Measurements from ENCODE around the gene PSMD14. TPM values are rescaled to one million over a fixed set of nuclear protein-coding genes. Genes with fewer than 3 reads are reported as not detected.

Gene PSMD14
- total RNA-seq, 1 experiment from 2014 or later: 83.7 TPM

DNA sequence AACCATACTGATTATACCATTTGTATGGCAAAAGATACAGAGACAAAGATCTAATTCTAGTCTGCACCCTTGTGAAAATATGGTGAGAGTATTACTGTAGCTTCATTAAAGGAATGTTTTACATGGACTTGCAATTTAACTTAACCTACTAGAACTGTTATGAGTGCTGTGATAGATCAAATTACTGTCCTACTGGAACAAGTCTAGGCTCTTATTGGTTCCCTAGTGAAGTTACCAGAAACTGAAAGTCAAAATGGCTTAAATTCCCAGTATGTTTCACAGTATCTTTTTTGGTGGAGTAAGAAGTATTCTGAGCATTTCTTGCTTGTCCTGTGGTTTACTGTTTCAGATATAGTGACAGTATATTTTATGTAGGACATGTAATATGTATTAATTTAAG, 104.1 kb downstream of the PSMD14 start:
- H3K9ac ChIP-seq (ENCODE audit: extremely low read depth, insufficient read length, low read length): no peak overlapping the region
- H2BK20ac ChIP-seq (ENCODE audit: low read depth, low read length, poor library complexity, severe bottlenecking): no peak overlapping the region
- no peaks in the 10 kb centered on the region for H3K79me1 ChIP-seq (ENCODE audit: insufficient read depth, low read depth, low read length, poor library complexity, severe bottlenecking)
- H3K9me3 ChIP-seq (ENCODE audit: control insufficient read depth, low read depth, low read length): no peaks in the 10 kb centered on the region
- peaks cover 5% of the 10 kb centered on the region; the same call in 1 of the 2 replicates for H3K4me1 ChIP-seq (ENCODE audit: insufficient read depth, low read length)
- H4K8ac ChIP-seq (replicated peaks; ENCODE audit: insufficient read length, low read depth, low read length): no peak overlapping the region
- no peak overlapping the region for H3K56ac ChIP-seq (ENCODE audit: insufficient read length, low read depth, low read length)
- H3K27me3 ChIP-seq (ENCODE audit: insufficient read depth, low read length): peaks cover 31% of the 10 kb centered on the region
- H2BK5ac ChIP-seq (ENCODE audit: insufficient read length, low read length): no peak overlapping the region
- no peak overlapping the region for H3K4ac ChIP-seq (ENCODE audit: low read depth, low read length)
- H3K4me2 ChIP-seq (ENCODE audit: insufficient read depth, insufficient read length, low read length): no peak overlapping the region
- no peak overlapping the region for H3K4me3 Mint-ChIP-seq
- H3K14ac ChIP-seq (ENCODE audit: insufficient read depth, low read length): no peak overlapping the region
- H3K27me3 Mint-ChIP-seq (ENCODE audit: low read depth): peaks cover 55% of the 10 kb centered on the region
- H3K9me3 Mint-ChIP-seq: peaks cover 0 to 4% of the 10 kb centered on the region in 2 experiments; a peak in 2 of 5 replicates
- H4K5ac ChIP-seq (ENCODE audit: insufficient read length, low read depth, low read length): no peak overlapping the region
- H4K91ac ChIP-seq (ENCODE audit: insufficient read length, low read depth, low read length): no peak overlapping the region
- H3K23me2 ChIP-seq (ENCODE audit: insufficient read length, low read depth, low read length, poor library complexity, severe bottlenecking): peaks cover 11% of the 10 kb centered on the region
- no peak for DNase-seq
- no peaks in the 10 kb centered on the region for H3K79me2 ChIP-seq (ENCODE audit: insufficient read depth, low read length)
- no peak overlapping the region for H2AK5ac ChIP-seq (ENCODE audit: insufficient read length, low read length)
- no peak overlapping the region for H2BK15ac ChIP-seq (ENCODE audit: low read depth, low read length)
- TF ChIP-seq, protein P1, sequence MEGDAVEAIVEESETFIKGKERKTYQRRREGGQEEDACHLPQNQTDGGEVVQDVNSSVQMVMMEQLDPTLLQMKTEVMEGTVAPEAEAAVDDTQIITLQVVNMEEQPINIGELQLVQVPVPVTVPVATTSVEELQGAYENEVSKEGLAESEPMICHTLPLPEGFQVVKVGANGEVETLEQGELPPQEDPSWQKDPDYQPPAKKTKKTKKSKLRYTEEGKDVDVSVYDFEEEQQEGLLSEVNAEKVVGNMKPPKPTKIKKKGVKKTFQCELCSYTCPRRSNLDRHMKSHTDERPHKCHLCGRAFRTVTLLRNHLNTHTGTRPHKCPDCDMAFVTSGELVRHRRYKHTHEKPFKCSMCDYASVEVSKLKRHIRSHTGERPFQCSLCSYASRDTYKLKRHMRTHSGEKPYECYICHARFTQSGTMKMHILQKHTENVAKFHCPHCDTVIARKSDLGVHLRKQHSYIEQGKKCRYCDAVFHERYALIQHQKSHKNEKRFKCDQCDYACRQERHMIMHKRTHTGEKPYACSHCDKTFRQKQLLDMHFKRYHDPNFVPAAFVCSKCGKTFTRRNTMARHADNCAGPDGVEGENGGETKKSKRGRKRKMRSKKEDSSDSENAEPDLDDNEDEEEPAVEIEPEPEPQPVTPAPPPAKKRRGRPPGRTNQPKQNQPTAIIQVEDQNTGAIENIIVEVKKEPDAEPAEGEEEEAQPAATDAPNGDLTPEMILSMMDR (conservative IDR thresholded peaks at IDR 0.05): no peak
- H3K36me3 Mint-ChIP-seq (ENCODE audit: insufficient read depth in 1 of 3, low read depth in 3 of 3): peaks cover 0 to 9% (median 4%) of the 10 kb centered on the region in 3 experiments; a peak in 1 of 7 replicates
- no peak overlapping the region for H2AFZ ChIP-seq (ENCODE audit: low read length)
- no peak overlapping the region for H3K23ac ChIP-seq (ENCODE audit: insufficient read length, low read depth, low read length)
- peaks cover 32 to 39% of the 10 kb centered on the region in 2 experiments for H3K4me1 Mint-ChIP-seq
- no peak overlapping the region for H3K27ac Mint-ChIP-seq
- H4K20me1 ChIP-seq (ENCODE audit: control insufficient read depth, insufficient read depth, insufficient read length): no peaks in the 10 kb centered on the region
- no peak overlapping the region for H2BK120ac ChIP-seq (ENCODE audit: low read depth, low read length, poor library complexity, severe bottlenecking)
- no peak overlapping the region for H3K27ac ChIP-seq (ENCODE audit: insufficient read length, low read depth, low read length)
- H3K18ac ChIP-seq (ENCODE audit: insufficient read length, low read depth, low read length): no peak overlapping the region
- no peak overlapping the region for H3T11ph ChIP-seq (ENCODE audit: low read length)
- no peak overlapping the region for H2BK12ac ChIP-seq (ENCODE audit: insufficient read length, low read depth, low read length)
